GM21717 (cell line): Measurements from ENCODE around the gene OVOL1.

Experiments used
- ATAC-seq: cut with Tn5 transposase; IDR thresholded peaks from one replicate; pipeline ENCODE4 v1.9.1; 2021; ENCODE audit warnings: mild to moderate bottlenecking, moderate library complexity; ENCODE audit not compliant: unreplicated experiment

Gene OVOL1

DNA sequence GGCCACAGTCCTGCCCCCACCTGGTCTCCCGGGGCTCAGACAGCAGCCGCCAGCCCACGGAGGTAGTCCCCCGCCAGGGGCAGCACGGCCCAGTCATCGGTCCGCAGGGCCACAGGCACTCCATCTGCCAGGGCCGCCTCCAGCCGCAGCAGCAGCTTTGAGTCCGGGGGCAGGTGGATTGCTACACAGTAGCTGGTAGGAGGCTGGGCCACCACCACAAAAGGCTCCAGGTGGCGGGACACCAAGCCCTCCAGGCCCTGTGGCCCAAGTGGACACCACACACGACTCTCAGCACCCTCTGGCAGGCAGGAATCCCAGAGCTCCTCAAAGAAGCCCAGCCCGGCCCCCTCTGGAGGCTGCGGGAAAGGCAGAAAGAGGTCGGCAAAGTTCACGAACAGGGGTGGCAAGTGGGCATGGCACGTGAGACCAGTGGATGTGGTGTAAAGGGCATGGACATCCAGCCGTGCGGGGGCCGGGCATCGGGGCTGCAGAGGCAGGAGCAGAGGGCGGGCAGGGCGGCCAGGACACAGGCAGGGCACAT, 9.0 kb upstream of the OVOL1 start:
- ATAC-seq: no peak

GRCh38 chr11:65778431-65778900, 8.4 kb upstream of the OVOL1 start:
- no peak for ATAC-seq

DNA sequence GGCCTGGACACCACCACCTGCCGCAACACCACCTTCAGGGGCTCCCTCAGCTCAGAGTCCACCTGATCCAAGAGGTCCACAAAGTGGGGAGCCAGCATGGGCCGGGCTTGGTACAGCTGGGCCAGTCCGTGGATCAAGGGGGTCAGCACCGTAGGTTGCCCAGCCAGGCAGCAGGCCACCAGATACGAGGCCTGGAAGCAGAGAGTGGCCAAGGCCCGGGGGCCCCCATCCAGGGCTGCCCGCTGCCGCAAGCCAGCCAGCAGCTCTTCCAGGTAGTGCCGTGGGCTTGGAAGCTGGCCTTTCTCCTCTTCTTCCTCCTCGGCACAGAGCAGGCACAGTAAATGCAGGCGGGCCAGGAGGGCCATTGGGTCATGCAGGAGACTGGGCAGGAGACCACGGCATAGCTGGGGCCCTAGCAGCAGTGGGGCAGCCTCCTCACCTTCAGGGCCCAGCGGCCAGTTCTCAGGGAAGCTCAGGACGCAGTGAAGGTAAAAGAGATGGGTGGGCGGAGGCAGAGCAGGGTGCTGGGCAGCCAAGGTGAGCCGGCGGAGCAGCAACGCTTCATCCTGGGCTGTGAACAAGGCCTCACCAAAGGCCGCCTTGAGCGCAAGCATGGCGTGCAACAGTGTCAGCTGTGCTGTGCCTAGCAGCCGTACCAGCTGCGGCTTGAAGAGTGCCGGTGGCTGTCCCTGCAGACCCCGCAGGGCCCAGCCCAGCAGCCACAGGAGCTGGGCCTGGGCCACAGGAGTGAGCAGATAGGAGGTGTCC, 7.8 kb upstream of the OVOL1 start:
- ATAC-seq: no peak

GRCh38 chr11:65779669-65779918, 7.3 kb upstream of the OVOL1 start:
- no peak for ATAC-seq

DNA sequence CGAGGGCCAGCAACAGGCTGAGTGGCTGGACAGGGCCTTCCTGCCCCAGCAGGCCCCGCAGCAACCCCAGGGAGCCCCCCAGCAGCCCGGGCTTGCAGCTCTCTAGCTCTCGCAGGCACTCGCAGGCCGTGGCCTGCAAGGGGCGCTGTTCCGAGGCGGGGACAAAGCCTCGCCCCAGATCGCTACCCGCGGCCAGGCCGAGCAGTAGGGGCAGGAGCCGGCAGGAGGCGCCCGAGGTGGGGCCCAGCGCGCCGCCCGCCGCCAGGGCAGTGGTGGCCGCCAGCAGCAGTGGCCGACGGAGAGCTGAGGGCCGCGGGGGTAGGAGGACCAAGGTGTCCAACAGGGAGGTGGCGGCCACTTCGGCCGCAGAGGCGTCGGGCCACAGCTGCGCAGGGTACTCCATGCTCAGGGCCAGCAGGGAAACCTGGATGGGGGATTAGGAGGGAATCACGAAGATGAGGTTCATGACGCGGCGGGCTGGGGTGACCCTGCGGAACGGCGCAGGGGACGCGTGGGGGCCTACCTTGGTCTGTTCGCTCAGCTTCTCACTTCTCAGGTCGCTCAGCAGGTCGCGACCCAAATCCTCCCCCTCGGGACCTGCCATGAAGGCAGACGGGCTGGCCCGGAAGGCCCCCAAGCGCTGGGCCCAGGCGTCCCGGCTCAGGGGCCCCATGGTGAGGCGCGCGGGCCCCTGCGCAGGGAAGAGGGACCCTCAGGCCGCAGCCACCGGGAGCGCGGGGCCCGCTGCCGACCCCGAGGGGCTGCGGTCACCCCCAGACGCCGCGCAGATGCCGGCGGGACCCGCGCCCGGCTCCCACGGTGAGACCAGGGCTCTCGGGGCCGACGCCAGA, 6.7 kb upstream of the OVOL1 start:
- ATAC-seq: no peak

- no peak for ATAC-seq
These were observed 6.1 kb upstream of the OVOL1 start, which contains the start of gene AP5B1 for GRCh38 chr11:65780770-65781151. TSS of gene AP5B1 (minus strand) at chr11:65780976. CDS start at chr11:65780591, 385 bp downstream.

DNA sequence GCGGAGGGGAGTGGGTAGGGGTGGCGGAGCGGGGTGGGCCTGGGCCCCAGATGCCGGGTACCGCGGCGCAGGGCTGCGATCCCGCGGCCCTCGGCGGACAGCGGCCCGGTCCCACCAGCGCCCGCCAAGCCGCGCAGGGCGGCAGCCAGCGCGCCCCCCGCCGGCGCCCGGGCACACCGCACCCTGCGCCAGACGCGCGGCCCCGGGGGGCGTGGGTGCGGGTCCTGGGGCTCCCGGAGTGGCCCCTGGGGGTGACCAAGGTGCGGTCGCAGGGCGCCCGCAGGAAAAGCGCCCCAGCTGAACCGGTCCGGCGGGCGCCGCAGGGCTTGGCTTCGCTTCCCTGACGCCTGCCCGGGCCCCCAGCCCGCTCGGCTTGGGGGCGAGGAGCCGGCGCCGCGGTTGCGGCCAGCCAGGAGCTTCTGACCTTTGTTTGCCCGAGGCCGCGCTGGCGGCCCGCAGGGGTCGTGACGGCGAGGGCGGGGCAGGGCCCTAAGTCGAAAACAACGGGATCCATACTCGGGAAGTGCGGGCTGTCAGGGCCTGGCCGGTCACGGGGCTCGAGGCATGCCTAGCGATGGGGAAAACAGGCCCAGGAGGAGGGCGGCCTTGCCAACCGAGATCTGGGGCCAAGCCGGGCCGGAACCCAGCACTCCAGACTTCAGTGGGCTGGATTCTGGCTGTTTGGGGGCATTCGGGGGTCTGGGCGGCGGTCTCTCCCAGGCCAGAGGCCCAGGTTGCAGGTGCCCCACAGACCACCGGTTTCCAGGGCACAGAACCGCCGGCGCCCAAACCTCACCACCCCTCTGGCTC, 5.5 kb upstream of the OVOL1 start:
- no peak for ATAC-seq

DNA sequence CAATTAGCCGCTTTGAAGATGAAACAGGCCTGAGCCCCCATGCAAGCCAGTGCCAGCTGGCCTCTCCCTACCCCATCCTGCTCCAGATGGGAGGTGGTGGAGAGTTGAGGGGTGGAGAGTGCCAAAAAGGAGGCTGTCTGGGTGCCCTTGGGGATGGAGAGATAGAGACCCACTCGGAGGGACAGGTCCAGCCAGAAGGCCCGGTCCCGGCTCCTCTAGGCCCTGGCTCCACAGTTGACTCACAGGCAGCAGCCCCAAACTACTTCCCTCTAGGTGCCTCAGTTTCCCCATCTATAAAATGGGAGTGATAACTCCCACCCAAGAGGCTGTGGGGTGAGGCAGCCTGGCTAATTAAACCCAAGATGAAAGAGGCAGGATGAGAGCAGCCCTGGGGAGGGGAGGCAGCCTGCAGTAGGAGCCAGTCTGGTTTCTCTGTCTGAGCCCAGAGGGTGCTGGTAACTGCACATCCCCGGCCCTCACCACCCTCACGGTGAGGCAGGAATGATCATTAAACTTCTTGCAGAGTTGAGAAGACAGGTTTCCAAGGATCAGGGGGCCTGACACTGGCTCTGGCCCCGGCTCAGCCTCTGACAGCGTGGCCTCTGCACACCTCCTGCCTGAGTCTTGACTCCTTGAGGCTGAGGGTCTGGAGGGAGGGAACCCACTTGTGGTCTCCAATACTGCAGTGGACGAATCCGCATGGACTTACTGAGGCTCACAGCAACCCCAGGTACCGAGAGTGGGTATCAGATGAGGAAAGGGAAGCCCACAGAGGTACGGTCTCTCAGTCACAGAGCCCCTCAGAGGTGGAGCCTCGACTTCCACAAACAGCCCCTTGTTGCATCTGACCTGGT, 4.7 kb upstream of the OVOL1 start:
- no peak for ATAC-seq

DNA sequence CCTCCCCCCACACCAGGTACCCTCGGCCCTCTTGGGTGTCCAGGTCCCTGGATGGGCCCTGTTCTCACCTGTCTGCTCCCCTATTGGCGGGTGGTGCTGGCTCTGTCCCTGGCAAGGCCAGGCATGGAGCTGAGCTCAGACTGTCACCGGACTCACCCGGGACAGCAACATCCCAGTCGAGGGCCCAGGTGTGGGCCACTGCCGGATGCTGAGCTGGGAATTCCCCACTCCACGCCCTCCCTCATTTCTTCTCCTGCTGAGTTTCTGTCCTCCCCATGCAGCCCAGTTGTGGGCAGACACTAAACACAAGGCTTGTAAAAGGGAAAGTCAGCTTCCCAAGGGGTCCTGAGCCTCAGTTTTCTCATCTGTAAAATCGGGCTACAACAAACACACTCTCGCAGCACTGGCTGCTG, 4.0 kb upstream of the OVOL1 start:
- ATAC-seq: no peak

- ATAC-seq: no peak
These were observed 1.4 kb upstream of the OVOL1 start for GRCh38 chr11:65785319-65786007.

GRCh38 chr11:65786008-65786785, 666 bp upstream of the OVOL1 start:
- ATAC-seq: no peak

DNA sequence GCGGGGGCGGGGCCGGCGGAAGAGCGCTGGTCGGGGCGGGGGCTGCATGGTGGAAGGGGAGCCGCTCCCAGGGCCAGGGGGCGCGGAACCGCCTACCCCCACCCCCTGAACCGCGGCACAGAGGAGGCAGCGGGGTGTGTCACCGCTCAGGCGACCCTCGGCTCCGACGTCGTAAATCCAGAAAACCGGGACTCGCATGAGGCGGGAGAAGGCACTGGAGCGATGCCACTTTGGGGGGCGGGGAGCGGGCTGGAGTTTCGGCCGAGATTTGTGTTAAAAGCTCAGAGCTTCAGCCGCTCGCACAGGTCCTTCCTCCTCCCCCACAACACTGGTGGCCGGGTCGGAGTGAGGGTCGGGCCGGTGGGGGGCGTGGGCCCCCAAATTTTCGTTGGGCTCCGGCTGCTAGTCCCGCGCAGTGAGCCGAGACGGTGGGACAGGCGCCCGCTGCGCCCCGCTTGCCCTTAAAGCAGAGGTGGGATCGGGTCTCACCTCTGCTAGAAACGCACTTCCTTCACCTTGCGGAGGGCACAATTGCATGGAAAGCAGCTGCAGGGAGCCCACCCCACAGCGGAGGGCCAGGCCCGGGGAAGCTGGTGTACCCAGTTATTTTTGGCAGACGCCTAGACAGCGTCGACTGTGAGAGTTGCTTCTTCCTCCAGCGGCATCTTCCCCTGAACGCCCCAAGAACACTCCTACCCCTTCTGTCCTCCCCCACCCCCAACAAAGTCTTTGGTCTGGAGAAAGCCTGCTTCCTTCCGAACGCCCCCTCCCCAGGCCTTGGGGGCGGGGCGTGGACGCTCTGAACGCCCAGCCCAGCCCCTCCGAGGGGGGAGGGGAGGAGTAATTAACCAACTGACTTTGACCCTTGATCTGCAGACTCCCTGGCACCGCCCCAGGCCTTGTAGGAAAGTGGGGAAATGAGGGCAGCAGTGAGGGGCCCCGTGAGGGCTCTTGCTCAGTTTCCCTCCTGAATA, 1.1 kb downstream of the OVOL1 start:
- no peak for ATAC-seq

GRCh38 chr11:65788821-65789220, 2.0 kb downstream of the OVOL1 start:
- ATAC-seq: no peak

- no peak for ATAC-seq
These were observed 2.6 kb downstream of the OVOL1 start for GRCh38 chr11:65789230-65790103.

- ATAC-seq: no peak
These were observed 3.4 kb downstream of the OVOL1 start for GRCh38 chr11:65790104-65790901.
